Natural killer cell (primary cell): ENCODE measurements around the gene RTN4. TPM values are rescaled to one million over a fixed set of nuclear protein-coding genes. Genes with fewer than 3 reads are reported as not detected.

Source experiments
- ATAC-seq, 3 donors: fragments of 150-1000 bp in 2 of 3; fragments of 200-7000 bp in 1 of 3; cut with Tn5 transposase; 1 replicate in 1 of 3; 2 replicates in 2 of 3; pipeline ENCODE4 v1.10.0; 2021; ENCODE audit warnings: mild to moderate bottlenecking in 2 of 3, moderate library complexity in 2 of 3
- DNase-seq, 2 donors: peaks; one replicate each; pipeline versions ENCODE4 v3.0.0 to v3.0.0-alpha.2; 2013 to 2021; ENCODE audit warnings: mixed read lengths in 1 of 2
- H3K27ac ChIP-seq: one replicate; pipeline ENCODE4 v1.5.1; 2013; ENCODE audit warnings: mild to moderate bottlenecking, low read length
- H3K27me3 ChIP-seq: one replicate; pipeline ENCODE4 v1.6.1; 2013; ENCODE audit warnings: low read length; ENCODE audit not compliant: control insufficient read depth, insufficient read depth
- H3K36me3 ChIP-seq: one replicate; pipeline ENCODE4 v1.6.1; 2013; ENCODE audit warnings: low read length; ENCODE audit not compliant: control insufficient read depth, insufficient read depth
- H3K4me1 ChIP-seq: one replicate; pipeline ENCODE4 v1.6.1; 2013; ENCODE audit warnings: low read length; ENCODE audit not compliant: control insufficient read depth, insufficient read depth
- H3K4me3 ChIP-seq: one replicate; pipeline ENCODE4 v1.5.1; 2013; ENCODE audit warnings: low read length
- H3K9me3 ChIP-seq: one replicate; pipeline ENCODE4 v1.6.1; 2013; ENCODE audit warnings: low read length; ENCODE audit not compliant: control insufficient read depth, insufficient read depth
- H3K27ac Mint-ChIP-seq, 2 donors: one replicate each; pipeline ENCODE4 v1.8.0; 2022; ENCODE audit warnings: mild to moderate bottlenecking in 2 of 2, mixed read lengths in 2 of 2, moderate library complexity in 1 of 2
- H3K27me3 Mint-ChIP-seq, 2 donors: one replicate each; pipeline ENCODE4 v1.8.0; 2022; ENCODE audit warnings: low read depth in 2 of 2, mixed read lengths in 2 of 2
- H3K36me3 Mint-ChIP-seq: one replicate; pipeline ENCODE4 v1.8.0; 2022; ENCODE audit warnings: mixed read lengths
- H3K4me1 Mint-ChIP-seq, 2 donors: one replicate each; pipeline ENCODE4 v1.8.0; 2022; ENCODE audit warnings: mixed read lengths in 2 of 2
- H3K4me3 Mint-ChIP-seq: one replicate; pipeline ENCODE4 v1.8.0; 2022; ENCODE audit warnings: mild to moderate bottlenecking, moderate library complexity, mixed read lengths
- H3K9me3 Mint-ChIP-seq, 2 donors: one replicate each; pipeline ENCODE4 v1.8.0; 2022; ENCODE audit warnings: mixed read lengths in 2 of 2
- CTCF ChIP-seq: fragments of 200-600 bp; IDR thresholded peaks from one replicate; pipeline ENCODE4 v1.8.0; 2022; ENCODE audit warnings: antibody characterized with exemption
- WGBS: methylation state at CpG from one replicate; pipeline ENCODE4 v1.1.7; 2013; ENCODE audit warnings: missing lambda C conversion rate; ENCODE audit not compliant: insufficient coverage; 5-methylcytosine and 5-hydroxymethylcytosine counted together
- intact Hi-C: fragments of 100-400 bp; cut with micrococcal nuclease; formaldehyde crosslinking; loops from one replicate; pipeline ENCODE4 v1.14.2; 2022
- total RNA-seq, 4 donors: library from RNA; stranded (reverse); fragments of 120-200 nt in 1 of 4; gene quantifications; one replicate each; pipeline versions ENCODE4 v1.2.3 to v1.2.4, GENCODE V29; 2013 to 2022

RTN4 gene
- total RNA-seq, 3 donors from 2014 or later (not counting 1 experiment from before 2014, with no cell fraction given) = 100 to 117 (median 109) TPM

- H3K27me3 ChIP-seq = no peaks in the 10 kb centered on the region
- H3K27me3 Mint-ChIP-seq = no peaks in the 10 kb centered on the region
- TF ChIP-seq CTCF = no peak
- H3K4me3 Mint-ChIP-seq = no peak overlapping the region
- 92% methylated on average over 6 of the region's 6 CpGs for WGBS
- H3K27ac ChIP-seq = no peak overlapping the region
- no peak for ATAC-seq
- no peaks in the 10 kb centered on the region for H3K36me3 ChIP-seq
- no peaks in the 10 kb centered on the region for H3K9me3 Mint-ChIP-seq
- no peaks in the 10 kb centered on the region for H3K36me3 Mint-ChIP-seq
- H3K9me3 ChIP-seq = no peaks in the 10 kb centered on the region
- no peak overlapping the region for H3K4me3 ChIP-seq
- DNase-seq = no peak
- H3K4me1 Mint-ChIP-seq = peaks cover 56 to 63% of the 10 kb centered on the region in 2 donors
- peaks cover 22% of the 10 kb centered on the region for H3K4me1 ChIP-seq
- intact Hi-C loops = no loop called here
- peak overlapping the region in 1 of 2 donors; percentile 25 for H3K27ac Mint-ChIP-seq
These were observed 4.5 kb downstream of the RTN4 start for GRCh38 chr2:55045780-55046179.

GRCh38 chr2:55043841-55044240 is 6.4 kb downstream of the RTN4 start:
- Mint-ChIP-seq H3K9me3 (peaks cover 0 to 3% of the 10 kb centered on the region in 2 donors), H3K4me3 (no peak overlapping the region), H3K27me3 (no peaks in the 10 kb centered on the region), H3K4me1 (peaks cover 49 to 58% of the 10 kb centered on the region in 2 donors), H3K27ac (no peak overlapping the region), H3K36me3 (no peaks in the 10 kb centered on the region)
- 92% methylated on average over 7 of the region's 8 CpGs for WGBS
- no peaks in the 10 kb centered on the region for H3K36me3 ChIP-seq
- H3K4me1 ChIP-seq = peaks cover 16% of the 10 kb centered on the region
- no peak overlapping the region for H3K4me3 ChIP-seq
- intact Hi-C loops = no loop called here
- no peak for TF ChIP-seq CTCF
- H3K27ac ChIP-seq = no peak overlapping the region
- H3K9me3 ChIP-seq = no peaks in the 10 kb centered on the region
- DNase-seq (no peak), ATAC-seq (no peak)
- no peaks in the 10 kb centered on the region for H3K27me3 ChIP-seq

GRCh38 chr2:55038428-55038827 is 11.8 kb downstream of the RTN4 start:
- WGBS = no CpG with 5 or more reads among the region's 1 CpG
- no peaks in the 10 kb centered on the region for H3K36me3 Mint-ChIP-seq
- ATAC-seq = peak in 2 of 3 donors; percentile 59 to 64
- peak overlapping the region; percentile 56 to 60 for H3K27ac Mint-ChIP-seq
- H3K9me3 Mint-ChIP-seq = peaks cover 0 to 12% of the 10 kb centered on the region in 2 donors
- no peaks in the 10 kb centered on the region for H3K27me3 Mint-ChIP-seq
- H3K9me3 ChIP-seq = no peaks in the 10 kb centered on the region
- no peaks in the 10 kb centered on the region for H3K36me3 ChIP-seq
- no peak for TF ChIP-seq CTCF
- no peak for DNase-seq
- H3K4me1 ChIP-seq = peaks cover under 1% of the 10 kb centered on the region
- H3K27me3 ChIP-seq = no peaks in the 10 kb centered on the region
- H3K4me3 Mint-ChIP-seq = no peak overlapping the region
- H3K4me3 ChIP-seq = no peak overlapping the region
- intact Hi-C loops = no loop called here
- no peak overlapping the region for H3K27ac ChIP-seq
- H3K4me1 Mint-ChIP-seq = peaks cover 55 to 63% of the 10 kb centered on the region in 2 donors

GRCh38 chr2:55035716-55036115 is 14.5 kb downstream of the RTN4 start:
- H3K36me3 ChIP-seq = no peaks in the 10 kb centered on the region
- H3K4me1 Mint-ChIP-seq = peaks cover 69 to 71% of the 10 kb centered on the region in 2 donors
- no peak overlapping the region for H3K4me3 ChIP-seq
- H3K9me3 Mint-ChIP-seq = peaks cover 0 to 12% of the 10 kb centered on the region in 2 donors
- no peaks in the 10 kb centered on the region for H3K36me3 Mint-ChIP-seq
- H3K4me1 ChIP-seq = peaks cover 7% of the 10 kb centered on the region
- H3K27me3 ChIP-seq = no peaks in the 10 kb centered on the region
- ATAC-seq (no peak), DNase-seq (no peak)
- 63% methylated on average over 1 of the region's 2 CpGs for WGBS
- no peak overlapping the region for H3K27ac ChIP-seq
- intact Hi-C loops = no loop called here
- no peaks in the 10 kb centered on the region for H3K27me3 Mint-ChIP-seq
- H3K27ac Mint-ChIP-seq = no peak overlapping the region
- H3K4me3 Mint-ChIP-seq = no peak overlapping the region
- no peaks in the 10 kb centered on the region for H3K9me3 ChIP-seq
- no peak for TF ChIP-seq CTCF
